ENCODE results near the gene CMC2.

CMC2 gene

GRCh38 chr16:80972611-80973010 is 34.1 kb downstream of the CMC2 start:
- DNase-seq, result no peak

- DNase-seq, result no peak
Observed at GRCh38 chr16:80971819-80972218, 34.9 kb downstream of the CMC2 start.

GRCh38 chr16:80969114-80969484 is 37.6 kb downstream of the CMC2 start:
- no peak for DNase-seq

GRCh38 chr16:80968386-80969113 is 38.1 kb downstream of the CMC2 start:
- no peak for DNase-seq

- no peak for DNase-seq
Observed at GRCh38 chr16:80966617-80967016, 40.1 kb downstream of the CMC2 start.

- no peak for DNase-seq
Observed at GRCh38 chr16:80964351-80964750, 42.3 kb downstream of the CMC2 start.

- DNase-seq, result no peak
Observed at GRCh38 chr16:80962879-80963278, 43.8 kb downstream of the CMC2 start.

GRCh38 chr16:80958284-80958683 is 48.4 kb downstream of the CMC2 start:
- no peak for DNase-seq

GRCh38 chr16:80954985-80955384 is 51.7 kb downstream of the CMC2 start:
- DNase-seq, result no peak

- DNase-seq, result no peak
Observed at GRCh38 chr16:80948886-80949493, 57.7 kb downstream of the CMC2 start.

GRCh38 chr16:80947708-80948625 is 58.7 kb downstream of the CMC2 start:
- no peak for DNase-seq

GRCh38 chr16:80947239-80947638 is 59.4 kb downstream of the CMC2 start:
- no peak for DNase-seq

GRCh38 chr16:80946481-80946880 is 60.2 kb downstream of the CMC2 start:
- DNase-seq, result no peak

- DNase-seq, result no peak
Observed at GRCh38 chr16:80940069-80940856, 66.4 kb downstream of the CMC2 start.

- DNase-seq, result no peak
Observed at GRCh38 chr16:80938879-80939260, 67.8 kb downstream of the CMC2 start.

GRCh38 chr16:80938004-80938878 is 68.4 kb downstream of the CMC2 start:
- DNase-seq, result no peak

- DNase-seq, result no peak
Observed at GRCh38 chr16:80936410-80936809, 70.3 kb downstream of the CMC2 start.

- no peak for DNase-seq
Observed at GRCh38 chr16:80935691-80936090, 71.0 kb downstream of the CMC2 start.

GRCh38 chr16:80932708-80933095 is 74.0 kb downstream of the CMC2 start:
- DNase-seq, result no peak

- no peak for DNase-seq
Observed at GRCh38 chr16:80931801-80932707, 74.6 kb downstream of the CMC2 start.

All from KG1 (cell line).